GM23338 (cell line): ENCODE measurements around the gene BRAP. TPM values are rescaled to one million over a fixed set of nuclear protein-coding genes. Genes with fewer than 3 reads are reported as not detected.
"Not testable (repeated sequence)": the region's sequence is repeated elsewhere in the genome, so short reads cannot be mapped to it uniquely, and the experiment has no call there.

Source experiments
- ATAC-seq: fragments of 200-7000 bp; cut with Tn5 transposase; 3 replicates; pipeline ENCODE4 v1.9.1; 2020
- DNase-seq: peaks from one replicate; pipeline ENCODE4 v3.0.0-alpha.2; 2015; ENCODE audit warnings: low spot score
- H2AFZ ChIP-seq: fragments of 200-600 bp; sonication (generic); 2 replicates; pipeline ENCODE4 v1.8.0; 2016; ENCODE audit warnings: antibody characterized with exemption, mild to moderate bottlenecking, moderate library complexity
- H3F3A ChIP-seq: fragments of 200-600 bp; sonication (generic); replicated peaks from 2 replicates; pipeline ENCODE4 v1.8.0; 2017; ENCODE audit warnings: antibody characterized with exemption, mixed run types, low read depth
- H3K27ac ChIP-seq: fragments of 200-600 bp; sonication (generic); 2 replicates; pipeline ENCODE4 v1.6.1; 2016; ENCODE audit warnings: low read depth
- H3K27me3 ChIP-seq: fragments of 200-600 bp; sonication (generic); 2 replicates; pipeline ENCODE4 v1.8.0; 2016; ENCODE audit warnings: mild to moderate bottlenecking, mixed run types, moderate library complexity; ENCODE audit not compliant: insufficient read depth
- H3K36me3 ChIP-seq: fragments of 200-600 bp; sonication (generic); 2 replicates; pipeline ENCODE4 v1.8.0; 2016; ENCODE audit warnings: mild to moderate bottlenecking; ENCODE audit not compliant: insufficient read depth
- H3K4me1 ChIP-seq: fragments of 200-600 bp; sonication (generic); 2 replicates; pipeline ENCODE4 v1.8.0; 2016; ENCODE audit warnings: mild to moderate bottlenecking, moderate library complexity; ENCODE audit not compliant: insufficient read depth
- H3K4me2 ChIP-seq: fragments of 200-600 bp; sonication (generic); 2 replicates; pipeline ENCODE4 v1.7.1; 2017; ENCODE audit warnings: mixed run types
- H3K4me3 ChIP-seq: fragments of 200-600 bp; sonication (generic); 2 replicates; pipeline ENCODE4 v1.6.1; 2016; ENCODE audit warnings: mixed run types
- H3K79me2 ChIP-seq: fragments of 200-600 bp; sonication (generic); replicated peaks from 2 replicates; pipeline ENCODE4 v1.8.0; 2017; ENCODE audit warnings: mild to moderate bottlenecking; ENCODE audit not compliant: insufficient read depth
- H3K9me2 ChIP-seq: fragments of 200-600 bp; sonication (generic); 2 replicates; pipeline ENCODE4 v1.8.0; 2017; ENCODE audit not compliant: insufficient read depth
- H4K20me1 ChIP-seq: fragments of 200-600 bp; sonication (generic); replicated peaks from 2 replicates; pipeline ENCODE4 v1.8.0; 2017; ENCODE audit warnings: mild to moderate bottlenecking; ENCODE audit not compliant: insufficient read depth
- H3K27ac Mint-ChIP-seq: 2 replicates; pipeline ENCODE4 v1.8.0; 2020; ENCODE audit warnings: inconsistent platforms, mild to moderate bottlenecking, moderate library complexity, mixed read lengths
- H3K27me3 Mint-ChIP-seq: 3 replicates; pipeline ENCODE4 v1.8.0; 2022; ENCODE audit warnings: low read depth, mild to moderate bottlenecking, moderate library complexity, mixed read lengths, inconsistent platforms; ENCODE audit not compliant: insufficient read depth, poor library complexity
- H3K36me3 Mint-ChIP-seq: 3 replicates; pipeline ENCODE4 v1.8.0; 2021; ENCODE audit warnings: low read depth, mild to moderate bottlenecking, inconsistent platforms, moderate library complexity, mixed read lengths
- H3K4me1 Mint-ChIP-seq: 3 replicates; pipeline ENCODE4 v1.8.0; 2020; ENCODE audit warnings: mild to moderate bottlenecking, inconsistent platforms, mixed read lengths
- H3K4me3 Mint-ChIP-seq: 3 replicates; pipeline ENCODE4 v1.8.0; 2021; ENCODE audit warnings: moderate library complexity, mild to moderate bottlenecking, inconsistent platforms, mixed read lengths
- H3K9me3 Mint-ChIP-seq: 3 replicates; pipeline ENCODE4 v1.8.0; 2020; ENCODE audit warnings: moderate library complexity, mild to moderate bottlenecking, inconsistent platforms, mixed read lengths
- ETS1 ChIP-seq: IDR thresholded peaks from 2 replicates; pipeline ENCODE4 v1.6.1; 2016; ENCODE audit warnings: antibody characterized with exemption
- EZH2 ChIP-seq: fragments of 200-600 bp; sonication (generic); IDR thresholded peaks from one replicate; pipeline ENCODE4 v1.8.0; 2017; ENCODE audit warnings: antibody characterized with exemption, mild to moderate bottlenecking, low read depth; ENCODE audit not compliant: unreplicated experiment
- EZH2phosphoT487 ChIP-seq: fragments of 200-600 bp; sonication (generic); IDR thresholded peaks from one replicate; pipeline ENCODE4 v1.8.1; 2018; ENCODE audit warnings: antibody characterized with exemption; ENCODE audit not compliant: unreplicated experiment
- JUNB ChIP-seq: IDR thresholded peaks from one replicate; pipeline ENCODE4 v1.6.1; 2016; ENCODE audit warnings: antibody characterized with exemption; ENCODE audit not compliant: unreplicated experiment
- NANOG ChIP-seq: IDR thresholded peaks from 2 replicates; pipeline ENCODE4 v1.6.1; 2016; ENCODE audit warnings: antibody characterized with exemption, borderline replicate concordance
- REST ChIP-seq: IDR thresholded peaks from one replicate; pipeline ENCODE4 v1.6.1; 2018; ENCODE audit warnings: antibody characterized with exemption; ENCODE audit not compliant: unreplicated experiment
- STAT1 ChIP-seq: IDR thresholded peaks from one replicate; pipeline ENCODE4 v1.6.1; 2016; ENCODE audit warnings: antibody characterized with exemption; ENCODE audit not compliant: unreplicated experiment
- ZNF114 ChIP-seq: fragments of 250-450 bp; sonication (Bioruptor Pico); IDR thresholded peaks from 2 replicates; pipeline ENCODE4 v1.5.0; 2020; ENCODE audit warnings: mild to moderate bottlenecking, moderate library complexity
- ZNF331 ChIP-seq: fragments of 250-450 bp; sonication (Bioruptor Pico); IDR thresholded peaks from 2 replicates; pipeline ENCODE4 v1.5.0; 2020; ENCODE audit warnings: low read depth, mild to moderate bottlenecking, moderate library complexity
- polyA plus RNA-seq: library from polyadenylated mRNA; unstranded; fragments of >200 nt; fragmentation: Nextera tagmentation; extraction: Ambion mirVana; gene quantifications from 2 replicates; pipeline ENCODE4 v1.2.1, GENCODE V29; 2016
- total RNA-seq: library from RNA; depleted of rRNA; stranded (reverse); fragments of >200 nt; shearing (Covaris generic); gene quantifications from 2 replicates; pipeline ENCODE4 v1.2.3, GENCODE V29; 2014

BRAP gene
- total and polyA plus RNA-seq, 2 experiments from 2014 or later, result 14.9 to 19.4 TPM

GRCh38 chr12:111655356-111655755 lies 30.4 kb downstream of the BRAP start:
- no peak overlapping the region for H3K4me2 ChIP-seq
- no peaks in the 10 kb centered on the region for H3K4me1 ChIP-seq
- H3K36me3 ChIP-seq, result peaks cover 36% of the 10 kb centered on the region
- H2AFZ ChIP-seq, result no peak overlapping the region
- peaks cover 3% of the 10 kb centered on the region for H4K20me1 ChIP-seq
- Mint-ChIP-seq H3K27ac (no peak overlapping the region), H3K36me3 (peaks cover 59% of the 10 kb centered on the region), H3K27me3 (peaks cover 2% of the 10 kb centered on the region), H3K9me3 (no peaks in the 10 kb centered on the region), H3K4me1 (no peaks in the 10 kb centered on the region), H3K4me3 (no peak overlapping the region)
- no peaks in the 10 kb centered on the region for H3F3A ChIP-seq
- H3K27ac ChIP-seq, result no peak overlapping the region
- no peaks in the 10 kb centered on the region for H3K27me3 ChIP-seq
- TF ChIP-seq JUNB (no peak), ZNF331 (CRISPR knock-in tag) (no peak), EZH2 (no peak), EZH2phosphoT487 (no peak), ZNF114 (CRISPR knock-in tag) (no peak), NANOG (no peak), ETS1 (no peak), REST (no peak), STAT1 (no peak)
- no peak for ATAC-seq
- no peaks in the 10 kb centered on the region for H3K79me2 ChIP-seq
- DNase-seq, result no peak
- no peaks in the 10 kb centered on the region for H3K9me2 ChIP-seq
- no peak overlapping the region for H3K4me3 ChIP-seq

GRCh38 chr12:111653596-111653995 lies 32.2 kb downstream of the BRAP start:
- Mint-ChIP-seq H3K9me3 (no peaks in the 10 kb centered on the region), H3K36me3 (peaks cover 58% of the 10 kb centered on the region), H3K4me1 (no peaks in the 10 kb centered on the region), H3K27me3 (peaks cover 2% of the 10 kb centered on the region), H3K27ac (no peak overlapping the region), H3K4me3 (no peak overlapping the region)
- Histone ChIP-seq H2AFZ (no peak overlapping the region), H3K4me1 (no peaks in the 10 kb centered on the region), H3K4me3 (no peak overlapping the region), H3K27me3 (no peaks in the 10 kb centered on the region), H3K4me2 (no peak overlapping the region), H3K9me2 (no peaks in the 10 kb centered on the region), H3K27ac (0 out of 2 replicates have a peak overlapping the region, but pooled peaks have one; percentile 45), H3K79me2 (no peaks in the 10 kb centered on the region), H4K20me1 (peaks cover 3% of the 10 kb centered on the region), H3F3A (no peaks in the 10 kb centered on the region; the same call in 1 of the 2 replicates), H3K36me3 (peaks cover 39% of the 10 kb centered on the region)
- ATAC-seq (no peak), DNase-seq (no peak)
- no peak for TF ChIP-seq EZH2phosphoT487

GRCh38 chr12:111652530-111652929 lies 33.2 kb downstream of the BRAP start:
- H3K4me2 ChIP-seq, H3K4me1 ChIP-seq, H2AFZ ChIP-seq, H3K27me3 ChIP-seq, H3K9me2 ChIP-seq, DNase-seq, H3K27ac ChIP-seq, H3F3A ChIP-seq, ATAC-seq, H3K27me3 Mint-ChIP-seq, H3K4me1 Mint-ChIP-seq, H3K4me3 ChIP-seq, H3K27ac Mint-ChIP-seq, H3K79me2 ChIP-seq, H3K4me3 Mint-ChIP-seq, H3K9me3 Mint-ChIP-seq, H4K20me1 ChIP-seq: not testable (repeated sequence)
- peaks cover 37% of the 10 kb centered on the region for H3K36me3 ChIP-seq
- peaks cover 58% of the 10 kb centered on the region for H3K36me3 Mint-ChIP-seq
